IPS-NIHi11 (cell line): ENCODE results near the gene FLOT1.
A peak's percentile ranks its signal among the peaks of the same experiment; 100 is the strongest.

Source experiments
- DNase-seq: peaks from one replicate; pipeline ENCODE4 v3.0.0; 2012; ENCODE audit warnings: mixed read lengths, low spot score

The FLOT1 gene

GRCh38 chr6:30679765-30680535, 62.5 kb downstream of the FLOT1 start:
- no peak for DNase-seq

DNA sequence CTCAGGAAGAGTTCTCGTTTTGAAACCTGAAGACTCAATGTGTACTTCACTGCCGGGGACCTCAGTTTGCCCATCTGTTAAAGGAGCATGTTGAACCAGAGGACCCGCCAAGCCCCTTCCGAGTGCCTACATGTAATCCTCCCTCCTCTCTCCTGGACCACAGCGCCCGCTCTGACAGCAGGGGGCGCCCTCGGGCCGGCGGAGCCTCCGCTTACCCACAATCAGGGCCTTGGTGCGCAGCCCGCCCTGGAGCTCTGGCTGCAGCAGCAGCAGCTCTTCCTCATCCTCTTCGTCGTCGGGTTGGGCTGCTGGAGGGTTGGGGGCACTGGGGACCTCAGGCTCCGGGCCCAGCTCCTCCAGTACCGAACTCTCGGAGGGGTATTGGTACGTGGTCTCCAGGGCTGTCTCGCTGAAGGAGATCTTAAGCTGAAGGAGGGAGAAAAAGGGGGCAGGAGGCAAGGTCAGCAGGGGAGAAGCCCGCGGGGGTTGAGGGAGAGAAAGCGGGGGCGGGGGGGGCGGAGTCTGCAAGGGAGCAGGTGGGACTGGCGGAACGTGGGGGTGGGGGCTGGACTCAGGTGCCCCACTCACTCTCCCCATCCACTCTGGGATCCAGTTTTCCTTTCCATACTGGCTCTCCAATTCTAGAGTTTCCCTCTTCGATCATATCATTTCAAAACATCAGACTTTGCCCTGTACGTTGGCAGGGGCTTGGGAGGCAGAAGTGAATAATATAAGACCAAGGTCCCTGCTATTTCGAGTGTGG, 63.3 kb downstream of the FLOT1 start:
- peak; percentile 88 for DNase-seq
